Anterior cingulate cortex (tissue), 58 donors: Measurements from ENCODE around the gene KIF26B.
"Not testable (repeated sequence)": the region's sequence is repeated elsewhere in the genome, so short reads cannot be mapped to it uniquely, and the experiment has no call there.

Source experiments
- DNase-seq, 58 donors: peaks; one replicate each; lab custom pipeline; 2025; lab: John Stamatoyannopoulos, UW

KIF26B gene

DNA sequence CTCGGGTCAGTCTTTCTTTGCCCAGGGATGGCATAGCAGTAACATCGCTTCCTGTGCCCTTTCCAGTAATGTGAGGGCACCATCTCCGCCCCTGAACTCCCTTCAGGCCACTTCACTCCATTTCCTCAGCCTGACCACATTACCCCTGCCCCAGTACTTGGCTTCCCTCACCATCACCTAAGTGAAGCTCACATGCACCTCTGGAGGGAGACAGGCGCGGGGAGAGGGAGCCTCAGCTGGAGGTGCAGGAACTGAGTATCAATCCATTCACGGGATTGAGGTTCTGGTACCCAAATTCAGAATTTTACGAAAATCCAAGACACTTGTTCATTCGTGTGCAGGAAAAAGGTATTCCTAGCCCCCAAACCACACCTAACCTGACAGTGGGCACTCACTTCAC is 540.4 kb downstream of the KIF26B start:
- no peak for DNase-seq

DNA sequence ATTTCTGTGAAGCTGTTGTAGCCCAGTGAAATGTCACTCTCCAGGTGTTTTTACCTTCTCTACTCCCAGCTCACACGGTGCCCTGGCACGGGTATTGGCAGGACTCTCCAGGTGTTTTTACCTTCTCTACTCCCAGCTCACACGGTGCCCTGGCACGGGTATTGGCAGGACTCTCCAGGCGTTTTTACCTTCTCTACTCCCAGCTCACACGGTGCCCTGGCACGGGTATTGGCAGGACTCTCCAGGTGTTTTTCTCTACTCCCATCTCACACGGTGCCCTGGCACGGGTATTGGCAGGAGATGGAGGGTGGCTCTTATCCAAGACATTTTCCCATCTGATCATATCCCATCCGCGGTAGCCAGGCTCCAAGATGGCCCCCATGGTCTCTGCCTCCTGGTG is 540.9 kb downstream of the KIF26B start:
- DNase-seq: not testable (repeated sequence)

DNA sequence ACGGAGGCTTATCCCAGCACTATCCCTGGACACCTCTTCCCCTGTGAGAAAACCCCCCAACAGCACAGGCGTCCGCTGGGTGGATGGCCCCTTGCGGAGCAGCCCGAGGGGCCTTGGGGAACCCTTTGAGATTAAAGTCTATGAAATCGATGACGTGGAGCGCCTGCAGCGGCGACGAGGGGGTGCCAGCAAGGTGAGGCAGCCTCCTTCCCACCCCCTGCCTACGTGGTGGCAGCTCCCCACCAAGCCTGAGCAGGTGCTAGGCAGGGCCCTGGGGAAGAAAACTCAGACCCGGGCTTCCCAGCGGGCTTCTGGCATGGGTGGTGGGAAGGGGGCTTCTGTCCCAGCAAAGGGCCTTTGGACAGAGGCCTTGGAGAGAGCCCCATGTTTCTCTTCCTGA is 543.3 kb downstream of the KIF26B start:
- DNase-seq: no peak

- no peak for DNase-seq
Measured at GRCh38 chr1:245698860-245699259, 544.1 kb downstream of the KIF26B start.

- no peak for DNase-seq
Measured at GRCh38 chr1:245700631-245701030, 545.8 kb downstream of the KIF26B start.

GRCh38 chr1:245701631-245702030 is 546.8 kb downstream of the KIF26B start:
- no peak for DNase-seq

GRCh38 chr1:245702346-245702745 is 547.6 kb downstream of the KIF26B start:
- no peak for DNase-seq

- no peak for DNase-seq
Measured at GRCh38 chr1:245704341-245704740, 549.6 kb downstream of the KIF26B start.

GRCh38 chr1:245704765-245705164 is 550.0 kb downstream of the KIF26B start:
- no peak for DNase-seq

DNA sequence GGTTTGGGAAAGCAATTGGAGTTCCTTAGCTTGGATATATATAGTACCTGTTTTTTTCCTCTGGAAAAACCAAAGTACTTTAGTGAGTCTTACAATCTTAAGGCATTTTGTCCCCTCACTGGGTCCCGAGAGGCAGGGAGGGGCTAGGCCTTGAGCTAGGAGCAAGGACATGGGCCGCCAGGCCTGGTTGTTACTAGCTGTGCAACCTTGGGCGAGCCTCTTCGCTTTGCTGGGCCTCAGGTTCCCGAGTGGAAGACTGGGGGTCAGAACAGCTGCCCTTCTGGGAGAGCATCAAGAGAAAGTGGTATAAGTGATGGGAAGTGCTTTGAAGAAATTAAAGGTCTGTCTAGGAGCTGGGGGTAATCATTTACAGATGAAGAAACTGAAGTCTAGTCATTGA is 553.2 kb downstream of the KIF26B start:
- DNase-seq: no peak

DNA sequence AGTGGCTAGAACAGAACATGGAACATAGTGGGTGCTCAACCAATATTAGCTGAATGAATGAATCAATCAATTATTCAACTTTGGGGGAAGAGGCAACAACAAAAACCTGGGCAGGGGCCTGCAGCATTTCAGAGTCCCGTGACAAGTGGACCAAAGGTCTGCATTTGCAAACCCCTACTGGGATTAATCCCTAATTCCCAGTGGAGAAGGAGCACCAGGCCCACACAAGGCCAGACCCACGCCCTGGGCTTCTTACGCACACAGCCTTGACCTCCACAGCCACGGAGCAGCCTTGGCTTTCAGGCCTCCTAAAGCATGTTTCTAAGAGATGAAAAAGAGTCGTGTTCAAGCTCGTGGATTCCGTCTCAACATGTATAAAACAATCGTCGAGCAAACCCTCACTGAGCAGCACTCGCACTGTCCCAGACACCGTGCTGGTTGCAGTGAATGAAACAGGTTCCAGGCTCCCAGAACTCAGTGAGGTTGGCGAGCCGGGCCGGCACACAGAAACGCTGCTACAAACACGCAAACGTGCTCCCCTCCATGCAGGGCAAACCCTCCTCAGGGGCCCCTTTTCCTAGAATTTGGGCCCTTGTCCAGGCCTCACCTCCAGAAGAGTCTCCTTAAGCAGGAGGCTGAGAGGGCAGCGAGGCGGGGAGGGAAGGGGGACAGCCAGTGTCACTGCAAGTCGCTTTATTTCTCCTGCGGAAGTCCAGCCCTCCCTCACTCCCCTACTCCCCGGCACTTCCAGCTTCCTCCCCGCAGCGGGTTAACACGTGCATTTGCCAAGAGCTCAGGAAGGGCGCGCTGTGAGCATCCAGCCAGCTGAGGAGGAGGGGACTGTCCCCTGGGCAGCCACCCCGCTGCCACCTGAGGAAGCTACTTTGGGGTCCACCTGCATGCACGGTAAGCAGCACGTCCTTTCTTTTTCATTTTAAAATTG is 556.4 kb downstream of the KIF26B start:
- DNase-seq: no peak

GRCh38 chr1:245714027-245714426 is 559.2 kb downstream of the KIF26B start:
- DNase-seq: not testable (repeated sequence)

DNA sequence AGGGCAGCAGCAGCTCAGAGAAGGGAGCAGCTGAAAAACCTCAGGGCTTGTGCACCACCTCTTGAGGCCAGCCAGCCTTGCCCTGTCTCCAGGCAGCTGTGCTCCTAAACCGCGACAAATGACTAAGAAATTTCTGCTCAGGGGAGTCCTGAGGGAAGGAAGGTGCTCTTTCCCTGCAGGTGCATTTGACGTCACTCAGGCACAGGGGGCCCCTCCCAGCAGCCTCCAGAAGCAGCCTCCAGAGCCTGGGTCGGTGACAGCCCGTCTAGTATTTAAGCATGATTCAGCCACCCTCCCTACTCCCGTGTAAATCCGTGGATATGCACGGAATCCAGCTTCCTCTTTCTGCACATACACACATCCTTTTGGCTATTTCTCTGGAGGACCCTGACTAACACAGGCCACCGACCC is 560.5 kb downstream of the KIF26B start:
- no peak for DNase-seq

DNA sequence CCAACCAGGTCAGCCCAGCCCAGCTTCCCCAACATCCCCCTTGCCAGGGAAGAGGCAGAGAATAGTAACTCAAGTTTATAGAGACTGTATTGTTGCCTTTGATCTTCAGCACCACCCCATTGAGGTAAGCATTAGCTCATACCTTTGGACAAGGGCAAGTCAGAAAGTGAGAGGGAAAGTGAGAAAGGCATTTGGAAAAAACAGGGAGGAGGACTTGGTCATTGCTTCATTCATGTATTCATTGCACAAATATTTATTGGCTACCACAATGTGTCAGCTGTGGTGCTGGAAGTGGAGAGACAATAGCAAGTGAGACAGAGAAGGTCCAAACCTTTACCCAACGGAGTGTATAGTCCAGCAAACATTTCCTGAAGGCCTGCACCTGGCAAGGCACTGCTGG is 561.2 kb downstream of the KIF26B start:
- no peak for DNase-seq

DNA sequence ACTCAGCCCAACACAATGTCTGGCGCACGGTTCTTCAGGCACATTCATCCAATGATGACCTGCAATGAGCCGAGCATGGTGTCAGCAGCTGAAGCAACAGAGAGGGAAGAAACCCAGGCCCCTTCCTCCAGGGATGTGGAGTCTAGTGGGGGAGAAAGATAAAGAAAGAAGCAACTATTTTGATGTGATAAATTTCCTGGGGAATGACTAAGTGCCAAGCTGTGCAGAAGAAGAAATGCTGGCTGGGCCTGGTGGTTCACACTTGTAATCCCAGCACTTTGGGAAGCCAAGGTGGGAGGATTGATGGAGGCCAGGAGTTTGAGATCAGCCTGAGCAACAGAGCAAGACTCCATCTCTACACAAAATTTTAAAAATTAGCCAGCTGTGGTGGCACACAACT is 561.8 kb downstream of the KIF26B start:
- DNase-seq: no peak

DNA sequence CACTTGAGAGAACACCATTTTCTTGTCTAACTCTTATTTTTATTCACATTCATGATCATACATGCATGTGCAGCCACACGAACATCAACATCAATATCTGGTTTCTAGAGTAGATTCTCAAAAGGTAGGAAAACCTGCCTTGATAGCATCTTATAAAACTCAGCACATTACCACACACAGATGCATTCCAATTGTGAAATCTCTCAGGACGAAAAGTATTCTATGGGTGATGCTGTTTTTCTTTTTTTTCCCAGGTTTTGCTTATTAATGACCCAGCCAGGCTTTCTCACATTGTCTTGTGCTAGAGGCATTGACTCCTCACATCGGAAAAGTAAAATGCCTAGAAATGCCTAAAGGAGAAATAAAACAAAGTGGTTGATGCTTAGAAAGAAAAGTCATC is 562.8 kb downstream of the KIF26B start:
- DNase-seq: no peak

DNA sequence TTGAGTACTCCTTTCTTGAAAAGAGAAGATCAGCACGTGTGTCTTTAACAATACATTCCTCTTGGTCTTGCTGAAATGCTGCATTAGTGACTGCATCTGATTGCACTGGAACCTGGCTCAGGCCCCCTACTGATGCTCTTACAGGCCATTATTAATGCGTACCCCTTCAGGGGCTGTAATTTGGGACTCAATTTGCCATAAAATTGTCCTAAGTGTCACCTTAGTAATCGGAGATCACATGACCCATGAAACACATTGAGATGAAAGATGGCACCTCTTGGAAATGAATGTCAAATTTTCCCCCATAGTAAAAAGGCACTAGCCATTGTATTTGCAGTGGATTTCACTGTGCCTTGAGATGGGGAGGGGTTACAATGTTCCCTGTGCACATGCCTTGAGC is 563.3 kb downstream of the KIF26B start:
- no peak for DNase-seq

GRCh38 chr1:245718951-245719350 is 564.2 kb downstream of the KIF26B start:
- DNase-seq: no peak

GRCh38 chr1:245721488-245721887 is 566.7 kb downstream of the KIF26B start:
- DNase-seq: no peak

DNA sequence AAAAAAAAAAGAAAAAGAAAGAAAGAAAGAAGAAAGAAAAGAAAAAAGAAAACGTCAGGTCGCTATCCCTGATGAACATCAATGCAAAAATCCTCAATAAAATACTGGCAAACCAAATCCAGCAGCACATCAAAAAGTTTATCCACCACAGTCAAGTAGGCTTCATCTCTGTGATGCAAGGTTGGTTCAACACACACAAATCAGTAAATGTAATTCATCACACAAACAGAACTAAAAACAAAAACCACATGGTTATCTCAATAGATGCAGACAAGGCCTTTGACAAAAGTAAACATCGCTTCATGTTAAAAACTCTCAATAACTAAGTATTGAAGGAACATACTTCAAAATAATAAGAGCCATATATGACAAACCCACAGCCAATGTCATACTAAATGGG is 573.2 kb downstream of the KIF26B start:
- DNase-seq: not testable (repeated sequence)

GRCh38 chr1:245730801-245731200 is 576.0 kb downstream of the KIF26B start:
- no peak for DNase-seq

DNA sequence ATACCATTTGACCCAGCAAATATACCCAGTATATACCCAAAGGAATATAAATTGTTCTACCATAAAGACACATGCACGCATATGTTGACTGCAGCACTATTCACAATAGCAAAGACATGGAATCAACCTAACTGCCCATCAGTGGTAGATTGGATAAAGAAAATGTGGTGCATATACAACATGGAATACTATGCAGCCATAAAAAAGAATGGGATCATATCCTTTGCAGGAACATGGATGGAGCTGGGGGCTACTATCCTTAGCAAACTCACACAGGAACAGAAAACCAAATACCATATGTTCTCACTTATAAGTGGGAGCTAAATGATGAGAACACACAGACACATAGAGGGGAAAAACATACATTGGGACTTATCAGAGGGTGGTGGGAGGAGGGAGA is 585.6 kb downstream of the KIF26B start:
- DNase-seq: not testable (repeated sequence)
